Renal pelvis (tissue), 12 donors: ENCODE measurements around the gene FSD1. TPM values are rescaled to one million over a fixed set of nuclear protein-coding genes. Genes with fewer than 3 reads are reported as not detected.
"Not testable (repeated sequence)": the region's sequence is repeated elsewhere in the genome, so short reads cannot be mapped to it uniquely, and the experiment has no call there.

Experiments used
- DNase-seq: peaks from one replicate; pipeline ENCODE4 v3.0.0-alpha.2; 2013
- long read RNA-seq, 16 experiments: transcript quantifications; one replicate each; lab custom pipeline, GENCODE V29; 2026
- polyA plus RNA-seq, 3 donors: library from polyadenylated mRNA; unstranded; fragments of 120-200 nt; gene quantifications; one replicate each; pipeline ENCODE4 v1.2.1, GENCODE V29; 2013; ENCODE audit not compliant: insufficient read length in 3 of 3

Gene FSD1
- polyA plus RNA-seq, result 1 to 10 TPM; 6.7 to 9.0 (median 8.4) TPM
- long read RNA-seq, donor 1, result 0 reads
- long read RNA-seq, donor 2, partial matches to known transcripts, result 0 of 2 reads
- long read RNA-seq, donor 2, other reads (novel, unspliced or antisense), result 0 of 2 reads
- long read RNA-seq, donor 3, partial matches to known transcripts, result 0 of 1 reads
- long read RNA-seq, donor 3, other reads (novel, unspliced or antisense), result 0 of 1 reads
- long read RNA-seq, donor 4, result 0 reads
- long read RNA-seq, donor 5, result 0 reads
- long read RNA-seq, donor 6, partial matches to known transcripts, result 0 of 2 reads
- long read RNA-seq, donor 6, other reads (novel, unspliced or antisense), result 0 of 2 reads
- long read RNA-seq, donor 7, partial matches to known transcripts, result 0 of 2 reads
- long read RNA-seq, donor 7, other reads (novel, unspliced or antisense), result 0 of 2 reads
- long read RNA-seq, donor 8, partial matches to known transcripts, result 0 of 1 reads
- long read RNA-seq, donor 8, other reads (novel, unspliced or antisense), result 0 of 1 reads
- long read RNA-seq, donor 9, partial matches to known transcripts, result 0 of 2 reads
- long read RNA-seq, donor 9, other reads (novel, unspliced or antisense), result 0 of 2 reads
- long read RNA-seq, donor 10, partial matches to known transcripts, result 0 of 3 reads
- long read RNA-seq, donor 10, other reads (novel, unspliced or antisense), result 0 of 3 reads
- long read RNA-seq, donor 11, partial matches to known transcripts, result 0 of 2 reads
- long read RNA-seq, donor 11, other reads (novel, unspliced or antisense), result 0 of 2 reads
- long read RNA-seq, donor 12, partial matches to known transcripts, result 0 of 2 reads
- long read RNA-seq, donor 12, other reads (novel, unspliced or antisense), result 0 of 2 reads
- long read RNA-seq, donor 13, partial matches to known transcripts, result 0 of 2 reads
- long read RNA-seq, donor 13, other reads (novel, unspliced or antisense), result 0 of 2 reads
- long read RNA-seq, donor 14, result 0 reads
- long read RNA-seq, donor 15, result 0 reads
- long read RNA-seq, donor 16, partial matches to known transcripts, result 0 of 5 reads
- long read RNA-seq, donor 16, other reads (novel, unspliced or antisense), result 0 of 5 reads

DNA sequence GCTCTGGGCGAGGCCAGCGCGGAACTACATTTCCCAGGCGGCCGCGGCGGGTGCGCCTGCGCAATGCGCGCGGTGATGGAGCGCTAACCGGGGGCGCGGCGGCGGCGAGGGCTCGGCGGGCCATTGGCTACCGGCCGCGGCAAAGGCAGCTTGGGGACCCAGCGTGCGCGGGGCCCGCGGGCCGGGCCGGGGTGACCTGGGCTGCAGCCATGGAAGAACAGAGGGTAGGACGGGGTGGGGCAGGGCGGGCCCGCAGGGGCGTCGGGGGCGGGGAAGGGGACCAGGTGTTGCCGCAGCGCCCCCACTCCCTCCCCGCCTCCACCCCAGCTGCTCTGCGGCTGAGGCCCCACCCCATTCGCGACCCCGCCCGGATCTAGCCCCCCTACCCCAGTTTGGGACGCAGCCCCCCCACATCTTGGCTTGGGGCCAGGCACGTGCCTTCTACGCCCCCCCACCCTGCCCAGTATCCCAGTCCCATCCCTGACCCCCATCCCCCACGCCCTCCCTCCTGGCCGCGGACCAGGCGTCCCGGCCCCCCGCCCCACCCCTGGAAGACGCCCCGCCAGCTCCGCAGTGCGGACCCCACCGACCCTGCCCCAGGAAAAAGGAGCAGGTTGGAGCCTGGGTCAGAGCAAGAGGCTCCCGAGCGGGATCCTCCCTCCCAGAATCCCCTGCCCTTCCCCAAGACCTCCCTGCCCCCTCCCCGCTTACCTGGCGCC is at the start of gene FSD1:
TSS of gene FSD1 (plus strand) at position 61 of the 719 bp plus-strand sequence. CDS start at position 210, 149 bp downstream.
- no peak for DNase-seq

DNA sequence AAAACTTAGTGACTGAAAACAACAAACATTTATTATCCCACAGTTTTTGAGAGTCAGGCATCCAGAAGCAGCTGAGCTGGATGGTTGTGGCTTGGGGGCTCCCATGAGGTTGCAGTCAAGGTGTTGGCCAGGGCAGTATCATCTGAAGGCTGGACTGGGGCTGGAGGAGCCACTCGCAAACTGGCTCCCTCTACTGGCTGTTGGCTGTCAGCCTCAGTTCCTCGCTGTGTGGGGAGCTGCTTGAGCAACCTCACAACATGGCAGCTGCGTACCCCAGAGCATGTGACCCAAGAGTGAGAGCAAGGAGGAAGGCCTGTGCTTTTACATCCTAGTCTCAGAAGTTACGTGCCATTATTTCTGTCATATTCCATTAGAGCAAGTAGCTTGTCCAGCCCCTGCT is 47.8 kb upstream of the FSD1 start:
- DNase-seq, result no peak

GRCh38 chr19:4257025-4257424 is 47.4 kb upstream of the FSD1 start:
- no peak for DNase-seq

DNA sequence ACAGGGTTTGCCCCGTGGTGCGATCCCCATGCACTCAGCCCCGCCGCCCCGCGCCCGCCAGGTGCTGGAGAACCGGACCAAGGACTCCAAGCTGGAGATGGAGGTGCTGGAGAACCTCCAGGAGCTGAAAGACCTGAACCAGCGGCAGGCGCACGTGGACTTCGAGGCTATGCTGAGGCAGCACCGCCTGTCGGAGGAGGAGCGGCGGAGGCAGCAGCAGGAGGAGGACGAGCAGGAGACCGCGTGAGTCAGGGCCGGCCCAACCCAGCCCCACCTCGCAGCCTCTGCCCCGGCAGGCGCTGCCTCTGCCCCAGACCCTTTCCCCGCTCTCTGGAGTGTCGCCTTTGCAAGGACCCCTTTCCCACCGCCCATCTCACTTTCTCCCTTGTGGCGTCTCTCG is 46.2 kb upstream of the FSD1 start:
- no peak for DNase-seq

DNA sequence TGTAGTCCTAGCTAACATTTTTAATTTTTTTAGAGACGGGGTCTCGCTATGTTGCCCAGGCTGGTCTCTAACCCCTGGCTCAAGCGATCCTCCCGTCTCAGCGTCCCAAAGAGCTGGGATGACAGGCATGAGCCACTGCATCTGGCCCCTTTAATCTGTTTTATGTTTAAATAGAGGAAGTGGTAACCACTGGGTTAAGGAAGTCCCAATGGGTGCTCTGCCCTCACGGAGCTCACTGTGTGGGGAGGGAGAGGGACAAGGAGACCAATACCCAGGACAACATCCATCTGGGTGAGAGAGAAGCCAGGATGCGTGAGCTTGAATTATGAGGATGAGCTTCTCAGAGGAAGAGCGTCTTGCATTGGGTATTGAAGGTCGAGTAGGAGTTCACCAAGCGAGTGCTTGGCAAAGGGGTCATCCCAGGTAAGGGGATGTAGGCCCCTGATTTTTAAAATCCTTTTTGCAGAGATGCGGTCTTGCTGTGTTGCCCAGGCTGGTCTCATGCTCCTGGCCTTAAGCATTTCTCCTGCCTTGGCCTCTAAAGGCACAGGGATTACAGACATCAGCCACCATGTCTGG is 43.7 kb upstream of the FSD1 start:
- no peak for DNase-seq

- no peak for DNase-seq
Observed at GRCh38 chr19:4264812-4265211, 39.6 kb upstream of the FSD1 start.

- DNase-seq, result no peak
Observed at GRCh38 chr19:4266253-4267000, 38.0 kb upstream of the FSD1 start.

DNA sequence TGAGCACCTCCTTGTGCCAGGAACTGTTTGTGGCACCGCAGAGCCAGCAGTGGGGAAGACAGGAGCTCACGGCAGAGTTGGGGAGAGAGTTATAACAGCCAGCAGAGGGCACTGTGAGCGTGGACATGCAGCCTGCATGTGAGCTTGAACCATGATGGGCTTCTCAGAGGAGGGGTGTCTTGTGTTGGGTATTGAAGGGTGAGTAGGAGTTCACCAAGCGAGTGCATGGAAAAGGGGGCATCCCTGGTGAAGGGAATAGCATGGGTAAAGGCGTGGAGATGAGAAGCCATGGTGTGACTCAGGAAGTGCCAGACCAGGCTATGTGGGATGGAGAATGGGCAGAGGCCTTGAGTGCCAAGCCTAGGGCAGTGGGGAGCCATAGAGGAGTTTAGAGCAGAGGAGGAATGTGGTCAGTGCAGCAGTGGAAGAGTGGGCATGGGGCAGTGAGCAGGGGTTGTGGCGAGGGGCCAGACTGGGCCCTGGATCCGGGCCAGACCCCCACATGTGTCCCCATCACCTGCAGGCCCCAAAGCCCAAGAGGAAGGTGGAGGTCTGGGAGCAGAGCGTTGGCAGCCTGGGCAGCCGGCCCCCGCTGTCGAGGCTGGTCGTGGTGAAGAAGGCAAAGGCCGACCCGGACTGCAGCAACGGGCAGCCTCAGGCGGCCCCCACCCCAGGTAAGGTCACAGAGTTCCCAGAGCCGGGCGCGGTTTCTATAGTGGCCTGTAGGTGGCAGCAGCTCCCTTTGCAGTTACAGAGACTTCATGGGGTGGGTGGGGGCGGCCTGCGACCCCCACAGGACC is 37.1 kb upstream of the FSD1 start:
- no peak for DNase-seq

GRCh38 chr19:4267901-4268815 is 36.2 kb upstream of the FSD1 start:
- DNase-seq, result no peak

DNA sequence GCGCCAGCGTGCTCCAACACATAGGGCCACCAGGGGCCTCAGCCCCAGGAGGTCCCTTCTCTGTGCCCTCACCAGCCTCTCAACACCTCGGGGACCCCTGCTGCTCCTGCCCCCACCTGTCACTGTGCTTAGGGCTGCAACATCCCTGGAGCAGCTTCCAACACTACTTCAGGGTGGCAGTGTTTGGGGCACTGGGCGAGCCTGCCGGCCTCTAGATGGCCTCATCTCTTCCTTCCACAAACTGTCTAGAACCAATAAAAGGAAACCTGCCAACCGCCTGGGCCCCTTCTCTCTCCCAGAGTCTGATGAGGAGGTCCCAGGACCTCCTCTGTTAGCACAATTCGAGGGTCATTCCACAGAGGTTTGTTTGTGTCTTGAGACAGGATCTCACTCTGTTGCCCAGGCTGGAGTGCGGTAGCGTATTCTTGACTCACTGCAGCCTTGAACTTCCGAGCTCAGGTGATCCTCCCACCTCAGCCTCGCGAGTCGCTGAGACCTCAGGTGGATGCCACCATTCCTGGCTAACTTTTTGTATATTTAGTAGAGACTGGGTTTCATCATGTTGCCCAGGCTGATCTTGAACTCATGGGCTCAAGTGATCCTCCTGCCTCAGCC is 35.5 kb upstream of the FSD1 start:
- DNase-seq, result no peak

GRCh38 chr19:4272894-4273293 is 31.5 kb upstream of the FSD1 start:
- no peak for DNase-seq

DNA sequence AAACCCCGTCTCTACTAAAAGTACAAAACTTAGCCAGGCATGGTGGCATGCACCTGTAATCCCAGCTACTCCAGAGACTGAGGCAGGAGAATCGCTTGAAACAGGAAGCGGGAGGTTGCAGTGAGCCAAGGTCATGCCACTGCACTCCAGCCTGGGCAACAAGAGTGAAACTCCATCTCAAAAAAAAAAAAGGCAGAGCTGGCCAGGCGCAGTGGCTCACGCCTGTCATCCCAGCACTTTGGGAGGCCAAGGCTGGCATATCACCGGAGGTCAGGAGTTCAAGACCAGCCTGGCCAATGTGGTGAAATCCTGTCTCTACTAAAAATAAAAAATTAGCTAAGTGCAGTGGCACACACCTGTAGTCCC is 30.1 kb upstream of the FSD1 start:
- DNase-seq, result not testable (repeated sequence)

DNA sequence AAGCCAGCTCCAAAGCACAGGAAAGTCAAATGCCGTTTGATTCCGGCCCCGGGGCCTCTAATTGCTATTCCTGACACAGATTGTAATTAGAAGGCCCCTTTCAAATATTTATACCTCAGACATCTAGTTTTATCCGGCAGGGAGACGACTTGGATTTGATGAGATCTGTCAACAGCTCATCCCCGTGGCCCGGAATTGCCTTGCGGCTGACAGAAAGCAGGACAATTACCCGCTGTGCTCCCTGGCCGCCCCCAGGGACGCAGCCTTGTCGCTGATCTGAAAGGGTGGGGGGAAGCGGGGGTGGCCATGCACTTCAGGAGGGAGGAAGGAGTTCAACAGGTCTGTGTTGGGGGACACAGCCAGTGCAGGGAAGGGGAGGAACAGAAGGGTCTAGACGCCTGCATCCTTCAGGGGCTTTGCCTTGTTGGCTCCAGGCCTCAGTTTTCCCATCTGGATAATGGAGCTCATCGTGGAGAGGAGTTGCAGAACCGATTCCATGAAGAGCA is 27.2 kb upstream of the FSD1 start:
- DNase-seq, result no peak

DNA sequence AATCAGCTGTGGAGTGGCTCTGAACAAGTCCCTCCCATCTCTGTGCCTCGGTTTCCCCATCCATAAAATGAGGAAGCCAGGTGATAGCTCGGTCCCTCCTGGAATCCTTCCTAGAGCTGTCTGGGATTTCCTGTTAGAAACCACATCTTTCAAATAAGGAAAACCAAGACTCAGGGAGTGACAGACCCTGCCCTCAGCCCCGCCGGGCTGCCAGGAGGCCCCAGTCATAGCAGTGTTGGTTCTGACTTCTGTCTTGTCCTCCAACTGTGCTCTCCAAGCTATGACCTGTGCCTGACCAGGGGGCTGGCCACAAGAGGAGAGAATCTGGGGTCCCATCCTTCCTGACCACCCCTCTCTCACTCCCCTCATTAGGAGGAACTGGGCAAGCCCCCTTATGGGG is 26.4 kb upstream of the FSD1 start:
- no peak for DNase-seq

DNA sequence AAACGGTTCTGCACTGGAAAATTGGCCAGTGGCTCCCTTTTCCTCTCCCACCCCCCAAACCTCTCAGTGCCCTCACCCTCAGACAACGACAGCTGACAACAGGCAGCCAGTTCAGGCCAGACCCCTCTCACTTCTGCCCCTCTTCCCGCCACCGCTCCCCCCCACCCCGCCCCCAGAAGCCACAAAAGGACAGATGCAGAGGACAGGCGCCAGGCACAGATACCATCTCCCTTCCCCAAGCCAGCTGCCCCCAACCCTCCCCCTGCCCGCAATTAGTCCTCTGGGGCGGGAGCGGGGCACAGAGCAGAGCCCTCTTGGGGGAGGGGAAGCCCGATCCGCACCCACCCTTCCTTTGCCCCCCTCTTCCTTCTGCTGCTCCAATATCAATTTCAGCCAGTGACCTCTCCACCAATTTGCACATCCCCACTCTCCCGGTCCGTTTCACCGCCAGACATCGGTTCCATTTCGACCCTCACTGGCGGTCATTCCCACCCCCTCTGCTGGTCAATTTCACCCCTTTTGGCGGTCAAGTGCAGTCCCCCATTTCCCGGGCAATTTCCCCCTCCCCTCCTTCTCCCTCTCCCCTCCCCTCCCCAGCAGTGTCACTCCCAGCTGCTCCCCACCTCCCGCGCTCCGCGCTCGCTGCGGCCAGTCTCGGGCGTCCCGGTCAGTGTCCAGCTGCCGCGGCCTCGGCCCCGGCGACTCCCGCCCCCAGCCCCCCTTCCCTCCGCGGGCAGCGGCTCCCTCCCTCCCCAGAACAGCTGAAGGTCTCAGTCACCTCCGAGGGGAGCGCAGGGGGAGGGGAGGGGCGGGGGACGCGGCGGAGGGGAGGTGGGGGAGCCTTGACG is 25.8 kb upstream of the FSD1 start, which contains the start of gene SHD:
TSS of gene SHD (plus strand) at position 848 of the 848 bp plus-strand sequence. CDS start 798 bp downstream, outside the sequence.
- DNase-seq, result peak; percentile 42

GRCh38 chr19:4279267-4279529 is 25.2 kb upstream of the FSD1 start:
- DNase-seq, result no peak
